Smooth muscle cell (in vitro differentiated cells): ENCODE measurements around the gene TST. TPM values are rescaled to one million over a fixed set of nuclear protein-coding genes. Genes with fewer than 3 reads are reported as not detected.

Experiments used
- DNase-seq: peaks from one replicate; lab custom pipeline; 2025; ENCODE audit not compliant: unreplicated experiment; lab: John Stamatoyannopoulos, UW
- H2AFZ ChIP-seq: fragments of 200-600 bp; sonication (generic); 2 replicates; pipeline ENCODE4 v1.6.0; 2016; ENCODE audit warnings: antibody characterized with exemption, low read depth, mild to moderate bottlenecking
- H3F3A ChIP-seq: fragments of 200-600 bp; sonication (generic); 2 replicates; pipeline ENCODE4 v1.6.0; 2017; ENCODE audit warnings: antibody characterized with exemption, low read depth
- H3K27ac ChIP-seq: fragments of 200-600 bp; sonication (generic); 2 replicates; pipeline ENCODE4 v1.5.1; 2016; ENCODE audit warnings: low read depth, mild to moderate bottlenecking
- H3K27me3 ChIP-seq: fragments of 200-600 bp; sonication (generic); 2 replicates; pipeline ENCODE4 v1.6.1; 2016; ENCODE audit warnings: low read depth, mild to moderate bottlenecking
- H3K36me3 ChIP-seq: fragments of 200-600 bp; sonication (generic); 2 replicates; pipeline ENCODE4 v1.5.1; 2016; ENCODE audit warnings: low read depth
- H3K4me1 ChIP-seq: fragments of 200-600 bp; sonication (generic); 2 replicates; pipeline ENCODE4 v1.5.1; 2016; ENCODE audit warnings: low read depth
- H3K4me2 ChIP-seq: fragments of 200-600 bp; sonication (generic); 2 replicates; pipeline ENCODE4 v1.6.0; 2016; ENCODE audit warnings: mild to moderate bottlenecking
- H3K4me3 ChIP-seq: fragments of 200-600 bp; sonication (generic); 2 replicates; pipeline ENCODE4 v1.5.1; 2016; ENCODE audit warnings: mild to moderate bottlenecking
- H3K79me2 ChIP-seq: fragments of 200-600 bp; sonication (generic); 2 replicates; pipeline ENCODE4 v1.6.0; 2016; ENCODE audit warnings: low read depth, mild to moderate bottlenecking
- H3K9ac ChIP-seq: fragments of 200-600 bp; sonication (generic); 2 replicates; pipeline ENCODE4 v1.6.0; 2016; ENCODE audit warnings: low read depth
- H3K9me3 ChIP-seq: fragments of 200-600 bp; sonication (generic); replicated peaks from 2 replicates; pipeline ENCODE4 v1.5.1; 2016; ENCODE audit warnings: low read depth
- H4K20me1 ChIP-seq: fragments of 200-600 bp; sonication (generic); 2 replicates; pipeline ENCODE4 v1.6.0; 2016; ENCODE audit warnings: low read depth
- WGBS: methylation state at CpG from one replicate; pipeline ENCODE4 v1.1.7; 2016; ENCODE audit warnings: low lambda C conversion rate; 5-methylcytosine and 5-hydroxymethylcytosine counted together
- polyA plus RNA-seq: library from polyadenylated mRNA; unstranded; fragments of >200 nt; fragmentation: Nextera tagmentation; extraction: Ambion mirVana; gene quantifications from 2 replicates; pipeline ENCODE4 v1.2.1, GENCODE V29; 2016
- total RNA-seq: library from RNA; depleted of rRNA; stranded (reverse); fragments of >200 nt; gene quantifications from 2 replicates; pipeline ENCODE4 v1.2.3, GENCODE V29; 2014
- TF ChIP-seq, protein P1 (sequence below): fragments of 200-600 bp; sonication (generic); IDR thresholded peaks from 2 replicates; pipeline ENCODE4 v1.5.1; 2017; ENCODE audit warnings: borderline replicate concordance, mild to moderate bottlenecking, antibody characterized with exemption; ENCODE audit not compliant: insufficient read depth, poor library complexity, severe bottlenecking

TST gene
- total and polyA plus RNA-seq, 2 experiments from 2014 or later: 10.4 to 15.0 TPM

GRCh38 chr22:37025500-37026070 lies 6.3 kb upstream of the TST start:
- H3K27ac ChIP-seq: no peak overlapping the region
- H3K4me2 ChIP-seq: no peak overlapping the region
- DNase-seq: no peak
- 88% methylated on average over 10 of the region's 10 CpGs for WGBS
- no peaks in the 10 kb centered on the region for H3K9me3 ChIP-seq
- H3K36me3 ChIP-seq: no peaks in the 10 kb centered on the region
- H3K79me2 ChIP-seq: peaks cover 19% of the 10 kb centered on the region
- no peak overlapping the region for H3K9ac ChIP-seq
- peaks cover 59% of the 10 kb centered on the region for H4K20me1 ChIP-seq
- H3K4me1 ChIP-seq: peaks cover 3% of the 10 kb centered on the region
- TF ChIP-seq, protein P1, sequence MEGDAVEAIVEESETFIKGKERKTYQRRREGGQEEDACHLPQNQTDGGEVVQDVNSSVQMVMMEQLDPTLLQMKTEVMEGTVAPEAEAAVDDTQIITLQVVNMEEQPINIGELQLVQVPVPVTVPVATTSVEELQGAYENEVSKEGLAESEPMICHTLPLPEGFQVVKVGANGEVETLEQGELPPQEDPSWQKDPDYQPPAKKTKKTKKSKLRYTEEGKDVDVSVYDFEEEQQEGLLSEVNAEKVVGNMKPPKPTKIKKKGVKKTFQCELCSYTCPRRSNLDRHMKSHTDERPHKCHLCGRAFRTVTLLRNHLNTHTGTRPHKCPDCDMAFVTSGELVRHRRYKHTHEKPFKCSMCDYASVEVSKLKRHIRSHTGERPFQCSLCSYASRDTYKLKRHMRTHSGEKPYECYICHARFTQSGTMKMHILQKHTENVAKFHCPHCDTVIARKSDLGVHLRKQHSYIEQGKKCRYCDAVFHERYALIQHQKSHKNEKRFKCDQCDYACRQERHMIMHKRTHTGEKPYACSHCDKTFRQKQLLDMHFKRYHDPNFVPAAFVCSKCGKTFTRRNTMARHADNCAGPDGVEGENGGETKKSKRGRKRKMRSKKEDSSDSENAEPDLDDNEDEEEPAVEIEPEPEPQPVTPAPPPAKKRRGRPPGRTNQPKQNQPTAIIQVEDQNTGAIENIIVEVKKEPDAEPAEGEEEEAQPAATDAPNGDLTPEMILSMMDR: no peak
- H3K27me3 ChIP-seq: no peaks in the 10 kb centered on the region
- H3K4me3 ChIP-seq: no peak overlapping the region
- no peaks in the 10 kb centered on the region for H3F3A ChIP-seq
- H2AFZ ChIP-seq: no peak overlapping the region

DNA sequence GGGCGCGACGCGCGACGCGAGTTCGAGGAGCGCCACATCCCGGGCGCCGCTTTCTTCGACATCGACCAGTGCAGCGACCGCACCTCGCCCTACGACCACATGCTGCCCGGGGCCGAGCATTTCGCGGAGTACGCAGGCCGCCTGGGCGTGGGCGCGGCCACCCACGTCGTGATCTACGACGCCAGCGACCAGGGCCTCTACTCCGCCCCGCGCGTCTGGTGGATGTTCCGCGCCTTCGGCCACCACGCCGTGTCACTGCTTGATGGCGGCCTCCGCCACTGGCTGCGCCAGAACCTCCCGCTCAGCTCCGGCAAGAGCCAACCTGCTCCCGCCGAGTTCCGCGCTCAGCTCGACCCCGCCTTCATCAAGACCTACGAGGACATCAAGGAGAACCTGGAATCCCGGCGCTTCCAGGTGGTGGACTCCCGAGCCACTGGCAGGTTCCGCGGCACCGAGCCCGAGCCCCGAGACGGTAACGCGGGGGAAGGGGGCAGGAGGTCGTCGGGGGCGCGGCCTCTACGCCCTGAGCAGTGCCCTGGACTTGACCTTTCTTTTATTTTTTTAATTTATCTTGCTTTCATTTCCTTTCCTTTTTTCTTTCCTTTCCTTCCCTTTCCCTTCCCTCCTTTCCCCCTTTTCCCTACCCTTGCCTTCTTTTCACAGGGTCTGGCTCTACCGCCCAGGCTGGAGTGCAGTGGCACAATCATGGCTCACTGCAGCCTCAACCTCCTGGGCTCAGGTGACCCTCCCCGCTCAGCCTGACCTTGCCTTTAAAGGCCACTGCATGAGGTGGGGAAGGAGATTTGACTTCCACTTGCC lies 5.3 kb upstream of the TST start:
- TF ChIP-seq, protein P1: no peak
- DNase-seq: no peak
- Histone ChIP-seq H3K36me3 (no peaks in the 10 kb centered on the region), H2AFZ (no peak overlapping the region), H3K4me1 (peaks cover 9% of the 10 kb centered on the region), H3K27me3 (no peaks in the 10 kb centered on the region), H3K79me2 (peaks cover 29% of the 10 kb centered on the region), H4K20me1 (peaks cover 59% of the 10 kb centered on the region), H3K4me2 (no peak overlapping the region), H3F3A (no peaks in the 10 kb centered on the region), H3K27ac (no peak overlapping the region), H3K9me3 (no peaks in the 10 kb centered on the region), H3K9ac (no peak overlapping the region), H3K4me3 (no peak overlapping the region)
- WGBS: 97% methylated on average over 52 of the region's 71 CpGs

GRCh38 chr22:37023743-37024338 lies 4.6 kb upstream of the TST start:
- no peak overlapping the region for H3K27ac ChIP-seq
- H3K4me1 ChIP-seq: peaks cover 9% of the 10 kb centered on the region
- no peak overlapping the region for H3K4me3 ChIP-seq
- H3K79me2 ChIP-seq: peaks cover 29% of the 10 kb centered on the region
- 97% methylated on average over 34 of the region's 34 CpGs for WGBS
- H3K27me3 ChIP-seq: no peaks in the 10 kb centered on the region
- no peaks in the 10 kb centered on the region for H3K36me3 ChIP-seq
- no peaks in the 10 kb centered on the region for H3F3A ChIP-seq
- TF ChIP-seq, protein P1: no peak
- no peak overlapping the region for H3K4me2 ChIP-seq
- no peak overlapping the region for H3K9ac ChIP-seq
- peaks cover 59% of the 10 kb centered on the region for H4K20me1 ChIP-seq
- no peak overlapping the region for H2AFZ ChIP-seq
- no peak for DNase-seq
- H3K9me3 ChIP-seq: no peaks in the 10 kb centered on the region
